GM21423 (cell line): ENCODE measurements around the gene WDR81.
A peak's percentile ranks its signal among the peaks of the same experiment; 100 is the strongest.
"Not testable (repeated sequence)": the region's sequence is repeated elsewhere in the genome, so short reads cannot be mapped to it uniquely, and the experiment has no call there.

ENCODE experiments used
- ATAC-seq: cut with Tn5 transposase; IDR thresholded peaks from one replicate; pipeline ENCODE4 v1.9.1; 2021; ENCODE audit warnings: mild to moderate bottlenecking, moderate library complexity; ENCODE audit not compliant: unreplicated experiment

WDR81 gene

DNA sequence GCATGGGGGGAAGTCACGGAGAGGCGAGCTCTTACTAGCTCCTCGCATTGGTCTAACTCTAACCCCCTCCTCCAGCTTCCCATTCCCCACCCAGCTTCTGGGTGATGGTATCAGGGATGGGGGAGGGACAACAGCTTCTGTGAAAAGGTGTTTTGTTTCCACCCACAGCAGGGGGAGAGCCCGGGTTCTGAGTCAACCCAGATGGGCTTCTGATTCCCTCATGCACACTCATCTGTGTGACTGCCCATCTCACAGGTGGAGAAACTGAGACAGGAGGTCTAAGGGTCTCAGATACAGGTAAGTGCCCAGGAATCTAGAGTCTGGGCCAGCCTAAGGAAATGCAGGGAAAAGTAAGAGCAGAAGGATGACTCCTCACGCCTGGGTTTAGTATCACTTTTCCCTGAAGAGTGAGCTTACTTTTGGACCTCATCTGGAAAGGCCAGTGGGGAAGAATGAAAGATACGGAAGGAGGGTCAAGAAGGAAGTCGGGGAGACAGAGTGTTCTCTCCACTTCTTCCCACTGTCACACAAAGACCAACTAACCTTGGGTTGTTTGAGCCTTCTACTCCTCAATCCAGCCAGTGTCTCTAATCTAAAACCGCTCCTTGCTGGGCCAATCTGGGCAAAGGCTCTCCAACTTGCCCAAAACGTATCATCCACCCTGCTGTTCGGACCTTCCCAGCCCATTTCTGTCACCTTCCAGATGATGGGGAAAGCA is 11.2 kb upstream of the WDR81 start:
- no peak for ATAC-seq

DNA sequence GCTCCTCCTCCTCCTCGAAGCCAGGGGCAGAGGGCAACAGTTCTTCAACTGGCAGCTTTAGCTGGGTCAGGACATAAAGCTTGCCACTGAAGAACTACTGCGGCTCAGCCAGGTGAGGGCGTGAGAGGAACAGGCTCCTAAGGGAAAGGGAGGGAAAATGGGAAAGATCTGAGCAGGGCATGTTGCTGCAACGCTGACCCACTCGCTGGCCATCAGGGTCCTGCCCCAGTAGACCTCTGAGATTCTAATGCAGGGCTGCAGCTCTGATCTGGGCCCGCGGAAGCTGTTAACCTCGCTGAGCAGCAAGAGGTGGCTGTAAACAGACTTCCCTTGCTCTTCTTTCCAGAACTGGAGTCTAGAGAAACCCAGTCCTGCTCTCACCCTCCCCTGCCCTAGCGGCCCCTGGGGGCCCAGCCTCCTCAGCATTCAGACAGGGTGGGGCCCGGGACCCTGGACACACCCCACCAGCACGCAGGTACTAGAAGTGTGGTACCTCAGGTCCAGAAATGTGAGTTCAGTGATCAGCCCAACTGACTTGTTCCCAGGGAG is 10.6 kb upstream of the WDR81 start:
- no peak for ATAC-seq

DNA sequence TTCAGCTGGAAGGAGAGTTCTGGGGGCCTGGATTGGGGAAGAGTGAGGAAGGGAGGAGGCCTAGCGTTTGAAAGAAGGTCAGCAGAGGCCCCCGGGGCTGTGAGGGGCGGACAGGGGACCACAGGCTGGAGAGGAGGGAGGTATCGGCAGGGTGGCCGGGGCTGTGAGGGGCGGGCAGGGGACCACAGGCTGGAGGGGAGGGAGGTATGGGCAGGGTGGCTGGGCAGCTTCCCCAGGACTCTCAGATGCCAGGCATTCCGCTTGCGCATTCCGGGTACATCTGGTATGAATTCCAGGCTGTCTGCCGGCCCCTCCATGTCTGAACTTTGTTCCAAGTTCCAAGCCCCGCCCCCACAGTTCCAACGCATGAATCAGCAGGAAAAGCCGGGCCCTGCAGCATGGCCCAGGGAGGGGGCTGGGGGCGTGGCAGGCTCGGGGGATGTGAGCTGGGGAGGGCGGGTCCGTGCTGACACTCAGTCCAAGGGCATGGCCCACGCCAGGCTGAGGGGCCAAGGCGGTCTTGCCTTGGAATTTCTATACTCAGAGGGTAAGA is 10.0 kb upstream of the WDR81 start:
- ATAC-seq: no peak

DNA sequence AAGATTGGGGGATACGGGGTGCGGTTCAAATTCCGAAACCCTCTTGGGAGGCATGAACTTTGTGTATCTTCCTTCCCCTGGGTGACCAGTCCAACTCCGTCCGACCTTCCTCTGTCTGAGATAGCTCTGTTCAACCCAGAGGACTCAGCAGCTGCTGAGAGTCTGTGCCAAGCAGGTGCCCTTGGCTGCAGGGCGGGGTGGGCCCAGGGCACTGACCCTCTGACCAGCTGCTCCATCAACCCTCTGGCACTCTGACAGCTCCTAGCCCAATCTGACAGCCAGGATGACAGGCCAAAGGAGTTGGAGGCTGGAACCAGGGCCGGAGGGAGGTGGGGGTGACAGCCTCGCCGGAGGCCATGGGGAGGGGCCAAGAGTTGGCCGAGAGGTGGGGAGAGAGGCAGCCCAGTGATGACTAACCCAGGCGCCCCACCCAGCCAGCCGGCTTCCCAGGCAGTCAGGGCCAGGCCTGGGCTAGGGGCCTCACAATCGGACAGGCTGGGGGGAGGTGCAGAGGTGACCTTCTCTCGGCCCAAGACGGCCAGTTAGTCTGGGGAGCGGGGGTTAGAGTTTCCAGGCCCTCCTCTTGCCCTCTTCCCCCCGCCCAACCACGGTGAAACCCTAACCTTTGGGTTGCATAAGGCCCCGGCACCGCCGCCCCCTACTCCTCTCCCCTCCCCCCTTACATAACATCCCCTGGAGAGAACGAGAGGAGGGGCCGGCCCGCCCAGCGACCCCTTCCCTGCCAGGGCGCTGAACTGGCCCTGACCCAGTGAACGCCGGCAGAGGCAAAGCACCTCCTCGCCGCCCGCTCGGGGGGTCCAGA is 9.3 kb upstream of the WDR81 start:
- ATAC-seq: no peak

DNA sequence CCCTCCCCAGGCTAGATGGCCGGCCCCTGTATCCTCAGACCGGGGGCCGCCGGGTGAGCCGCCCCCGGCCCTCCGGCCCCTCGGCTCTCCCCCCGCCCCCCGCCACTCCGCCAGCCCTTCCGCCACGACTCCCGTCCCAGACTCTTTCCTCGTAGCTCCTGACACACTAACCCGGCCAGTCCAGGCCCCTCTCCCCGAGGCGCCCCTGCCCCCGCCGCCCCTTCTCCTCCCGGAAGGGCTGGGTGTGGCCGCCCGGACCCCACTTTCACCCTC is 8.8 kb upstream of the WDR81 start:
- no peak for ATAC-seq

DNA sequence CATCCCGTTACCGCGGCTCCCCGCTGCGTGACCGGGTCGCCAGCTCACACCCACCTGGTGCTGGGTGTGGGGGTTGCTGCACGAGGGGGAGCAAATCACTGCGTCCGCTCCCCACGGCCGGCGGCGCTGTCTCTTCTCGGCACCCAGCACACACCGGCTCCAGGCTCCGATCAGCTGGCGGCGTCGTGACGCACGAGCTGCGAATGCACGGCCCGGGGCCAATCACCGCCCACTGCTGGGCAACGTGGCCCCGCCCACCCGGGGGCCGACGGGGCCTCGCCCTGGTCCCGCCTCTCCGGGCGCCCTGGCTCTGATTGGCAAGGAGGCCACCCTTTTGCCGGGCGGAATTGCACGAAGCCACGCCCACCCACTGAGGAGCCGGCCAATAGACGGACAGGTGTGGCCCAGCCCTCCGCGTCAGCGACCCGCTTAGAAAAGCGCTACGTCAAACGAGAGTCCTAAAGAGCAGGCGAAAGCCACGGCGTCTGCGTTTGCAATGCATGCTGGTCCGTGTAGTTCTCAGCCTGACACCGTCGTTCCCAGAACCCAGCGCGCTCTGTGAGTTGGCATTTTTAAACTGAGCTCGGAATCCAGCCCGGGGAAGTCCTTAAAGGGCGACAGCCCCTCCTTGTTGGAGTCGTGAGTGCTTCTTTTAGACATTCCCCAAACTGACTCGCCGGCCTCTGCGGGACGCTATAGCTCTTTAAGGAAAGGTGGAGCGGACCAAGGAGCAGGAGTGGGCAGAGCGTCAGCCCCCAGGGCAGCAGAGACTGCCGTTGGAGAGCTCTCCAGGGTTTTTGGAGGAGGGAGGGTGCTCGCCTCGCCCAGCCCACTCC is 8.2 kb upstream of the WDR81 start:
- ATAC-seq: peak; percentile 74

DNA sequence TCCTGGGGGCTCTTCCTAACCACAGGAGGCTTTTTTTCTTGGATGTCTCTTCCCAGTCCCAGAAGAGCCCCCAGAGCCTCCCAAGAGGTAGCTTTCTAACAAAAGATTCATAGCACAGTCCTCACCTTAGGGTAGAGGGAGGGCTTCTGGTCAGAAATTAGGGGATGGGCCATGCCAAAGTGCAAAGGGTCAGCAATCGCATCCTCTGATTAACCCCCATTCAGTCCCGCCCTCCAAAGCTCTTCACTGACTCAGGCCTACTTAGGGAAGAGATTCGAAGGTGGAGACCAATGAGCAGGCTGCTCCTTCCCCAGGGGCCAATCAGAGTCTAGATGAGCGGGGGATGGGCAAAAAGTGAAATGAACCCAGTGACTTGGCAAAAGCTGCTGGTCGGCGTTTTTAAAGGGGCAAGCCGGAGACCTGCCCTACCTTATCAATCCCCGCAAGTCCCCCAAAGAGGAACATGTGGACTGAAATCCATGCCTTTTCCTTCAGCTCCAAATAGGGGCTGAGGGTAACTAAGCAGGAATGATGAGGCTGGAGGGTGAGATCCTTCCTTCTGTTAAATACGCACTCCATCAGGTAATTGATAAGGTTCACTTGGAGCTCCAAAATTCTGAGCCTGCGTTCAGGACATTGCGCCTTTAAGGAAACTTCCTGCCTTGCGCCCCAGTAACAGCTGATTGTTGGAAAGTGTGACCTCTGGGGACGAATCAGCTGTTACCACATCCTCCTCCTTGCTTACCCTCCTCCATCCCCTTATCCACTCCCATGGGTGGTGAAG is 7.4 kb upstream of the WDR81 start:
- ATAC-seq: peak; percentile 40

DNA sequence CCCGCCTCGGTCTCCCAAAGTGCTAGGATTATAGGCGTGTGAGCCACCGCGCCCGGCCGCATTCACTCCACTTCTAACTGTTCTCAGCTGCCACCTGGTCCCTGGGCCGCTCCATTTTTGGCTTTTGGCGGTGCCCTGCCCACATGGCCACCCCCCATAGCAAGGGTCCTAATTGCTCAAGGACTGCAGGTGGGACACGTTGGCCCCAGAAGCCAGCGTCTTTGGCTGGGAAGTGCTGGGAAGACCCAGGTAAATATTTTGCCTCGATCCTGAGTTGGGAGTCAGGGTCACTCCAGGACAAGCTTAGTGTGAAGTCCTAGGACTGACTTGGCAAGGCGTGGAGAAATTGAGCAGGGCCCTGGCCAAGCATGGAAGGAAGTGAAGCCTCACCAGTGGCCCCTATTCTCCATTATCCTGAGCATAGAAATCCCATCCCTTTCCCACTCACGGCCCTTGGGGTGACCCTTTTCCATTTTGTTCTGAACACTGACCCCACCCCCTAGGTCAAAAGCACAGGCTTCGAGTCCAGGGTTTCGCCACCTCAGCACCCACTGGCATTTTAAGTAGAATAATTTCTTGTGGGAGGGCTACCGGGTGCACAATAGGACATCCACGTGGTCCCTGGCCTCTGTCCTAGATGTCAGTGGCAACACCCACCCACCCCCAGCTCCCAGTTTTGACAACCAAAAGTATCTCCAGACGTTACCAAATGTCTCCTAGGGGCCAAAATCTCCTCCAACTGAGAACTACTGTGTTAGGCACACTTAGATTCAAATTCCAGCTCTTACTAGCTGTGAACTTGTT is 5.9 kb upstream of the WDR81 start:
- ATAC-seq: no peak

DNA sequence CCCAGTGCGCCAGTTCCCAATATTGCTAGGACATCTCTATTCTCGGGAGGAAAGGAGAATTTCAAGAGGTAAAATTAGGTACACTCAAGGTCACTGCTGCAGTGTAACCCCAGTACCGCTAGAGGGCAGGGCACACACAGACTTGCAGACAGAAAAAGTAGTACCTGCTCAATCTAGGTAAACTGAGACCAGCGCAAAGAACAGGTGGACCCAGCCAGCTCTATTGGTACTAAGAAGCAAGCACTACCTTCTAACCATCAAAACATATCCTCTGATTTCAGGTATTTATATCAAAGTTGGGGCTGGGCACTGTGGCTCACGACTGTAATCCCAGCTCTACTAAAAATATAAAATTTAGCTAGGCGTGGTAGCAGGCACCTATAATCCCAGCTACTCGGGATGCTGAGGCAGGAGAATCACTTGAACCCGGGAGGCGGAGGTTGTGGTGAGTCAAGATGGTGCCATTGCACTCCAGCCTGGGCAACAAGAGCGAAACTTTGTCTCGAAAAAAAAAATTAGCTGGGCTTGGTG is 3.6 kb upstream of the WDR81 start:
- ATAC-seq: no peak

DNA sequence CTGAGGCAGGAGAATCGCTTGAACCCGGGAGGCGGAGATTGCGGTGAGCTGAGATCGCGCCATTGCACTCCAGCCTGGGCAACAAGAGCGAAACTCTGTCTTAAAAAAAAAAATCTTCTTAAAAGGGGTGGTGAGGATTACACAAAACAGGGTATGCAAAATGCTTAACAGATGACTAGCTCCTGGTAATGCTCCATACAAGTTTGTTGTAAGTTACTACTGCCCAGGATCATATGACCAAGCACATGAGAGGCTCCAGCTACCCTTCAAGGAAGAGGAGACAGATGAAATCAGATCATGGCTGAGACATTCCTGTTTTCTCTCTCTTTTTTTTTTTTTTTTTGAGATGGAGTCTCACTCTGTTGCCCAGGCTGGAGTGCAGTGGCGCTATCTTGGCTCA is 2.5 kb upstream of the WDR81 start:
- ATAC-seq: not testable (repeated sequence)

DNA sequence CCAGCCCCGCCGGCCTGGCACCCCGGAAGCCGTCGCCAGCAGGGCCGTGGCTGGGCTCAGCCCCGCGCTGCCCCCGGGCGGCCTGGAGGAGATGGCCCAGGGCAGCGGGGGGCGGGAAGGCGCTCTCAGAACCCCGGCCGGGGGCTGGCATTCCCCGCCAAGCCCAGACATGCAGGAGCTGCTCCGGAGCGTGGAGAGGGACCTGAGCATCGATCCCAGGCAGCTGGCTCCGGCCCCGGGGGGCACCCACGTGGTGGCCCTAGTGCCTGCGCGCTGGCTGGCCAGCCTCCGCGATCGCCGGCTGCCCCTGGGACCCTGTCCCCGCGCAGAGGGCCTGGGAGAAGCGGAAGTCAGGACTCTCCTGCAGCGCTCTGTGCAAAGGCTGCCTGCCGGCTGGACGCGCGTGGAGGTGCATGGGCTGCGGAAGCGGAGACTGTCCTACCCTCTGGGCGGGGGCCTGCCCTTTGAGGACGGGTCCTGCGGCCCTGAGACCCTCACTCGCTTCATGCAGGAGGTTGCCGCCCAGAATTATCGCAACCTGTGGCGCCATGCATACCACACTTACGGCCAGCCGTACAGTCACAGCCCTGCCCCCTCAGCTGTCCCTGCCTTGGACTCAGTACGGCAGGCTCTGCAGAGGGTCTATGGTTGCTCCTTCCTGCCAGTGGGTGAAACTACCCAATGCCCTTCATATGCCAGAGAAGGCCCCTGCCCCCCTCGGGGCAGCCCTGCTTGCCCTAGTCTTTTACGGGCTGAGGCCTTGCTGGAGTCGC is 551 bp downstream of the WDR81 start:
- ATAC-seq: peak; percentile 22

DNA sequence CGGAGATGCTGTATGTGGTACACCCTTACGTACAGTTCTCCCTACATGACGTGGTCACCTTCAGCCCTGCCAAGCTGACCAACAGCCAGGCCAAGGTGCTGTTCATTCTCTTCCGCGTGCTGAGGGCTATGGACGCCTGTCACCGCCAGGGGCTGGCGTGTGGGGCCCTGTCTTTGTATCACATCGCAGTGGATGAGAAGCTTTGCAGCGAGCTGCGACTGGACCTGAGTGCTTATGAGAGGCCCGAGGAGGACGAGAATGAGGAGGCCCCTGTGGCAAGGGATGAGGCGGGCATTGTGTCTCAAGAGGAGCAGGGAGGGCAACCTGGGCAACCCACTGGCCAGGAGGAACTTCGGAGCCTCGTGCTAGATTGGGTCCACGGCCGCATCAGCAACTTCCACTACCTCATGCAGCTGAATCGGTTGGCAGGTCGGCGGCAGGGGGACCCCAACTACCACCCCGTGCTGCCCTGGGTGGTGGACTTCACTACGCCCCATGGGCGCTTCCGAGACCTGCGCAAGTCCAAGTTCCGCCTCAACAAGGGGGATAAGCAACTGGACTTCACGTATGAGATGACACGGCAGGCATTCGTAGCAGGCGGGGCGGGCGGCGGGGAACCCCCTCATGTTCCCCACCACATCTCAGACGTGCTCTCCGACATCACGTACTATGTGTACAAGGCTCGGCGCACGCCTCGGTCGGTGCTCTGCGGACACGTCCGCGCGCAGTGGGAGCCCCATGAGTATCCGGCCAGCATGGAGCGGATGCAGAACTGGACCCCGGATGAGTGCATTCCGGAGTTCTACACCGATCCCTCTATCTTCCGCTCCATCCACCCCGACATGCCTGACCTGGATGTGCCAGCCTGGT is 1.4 kb downstream of the WDR81 start:
- no peak for ATAC-seq

DNA sequence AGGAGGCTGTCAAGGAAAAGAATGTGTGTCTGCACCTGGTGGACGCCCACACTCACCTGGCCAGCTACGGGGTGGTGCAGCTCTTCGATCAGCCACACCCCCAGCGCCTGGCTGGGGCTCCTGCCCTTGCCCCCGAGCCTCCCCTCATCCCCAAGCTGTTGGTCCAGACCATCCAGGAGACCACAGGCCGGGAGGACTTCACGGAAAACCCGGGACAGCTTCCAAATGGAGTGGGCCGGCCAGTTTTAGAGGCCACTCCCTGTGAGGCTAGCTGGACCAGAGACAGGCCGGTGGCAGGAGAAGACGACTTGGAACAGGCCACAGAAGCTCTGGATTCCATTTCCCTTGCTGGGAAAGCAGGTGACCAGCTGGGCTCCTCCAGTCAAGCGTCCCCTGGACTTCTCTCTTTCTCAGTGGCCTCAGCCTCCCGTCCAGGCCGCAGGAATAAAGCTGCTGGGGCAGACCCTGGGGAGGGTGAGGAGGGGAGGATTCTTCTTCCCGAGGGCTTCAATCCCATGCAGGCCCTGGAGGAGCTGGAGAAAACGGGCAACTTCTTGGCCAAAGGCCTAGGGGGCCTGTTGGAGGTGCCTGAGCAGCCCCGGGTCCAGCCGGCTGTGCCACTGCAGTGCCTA is 2.2 kb downstream of the WDR81 start:
- ATAC-seq: no peak

DNA sequence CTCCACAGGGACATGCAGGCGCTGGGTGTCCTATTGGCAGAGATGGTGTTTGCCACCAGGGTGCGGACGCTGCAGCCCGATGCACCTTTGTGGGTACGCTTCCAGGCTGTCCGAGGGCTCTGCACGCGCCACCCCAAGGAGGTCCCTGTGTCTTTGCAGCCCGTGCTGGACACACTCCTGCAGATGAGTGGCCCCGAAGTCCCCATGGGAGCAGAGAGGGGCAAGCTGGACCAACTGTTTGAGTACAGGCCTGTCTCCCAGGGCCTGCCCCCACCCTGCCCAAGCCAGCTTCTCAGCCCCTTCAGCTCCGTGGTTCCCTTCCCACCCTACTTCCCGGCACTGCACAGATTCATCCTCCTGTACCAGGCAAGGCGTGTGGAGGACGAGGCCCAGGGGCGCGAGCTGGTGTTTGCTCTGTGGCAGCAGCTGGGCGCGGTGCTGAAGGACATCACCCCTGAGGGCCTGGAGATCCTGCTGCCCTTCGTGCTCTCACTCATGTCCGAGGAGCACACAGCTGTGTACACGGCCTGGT is 2.8 kb downstream of the WDR81 start:
- ATAC-seq: no peak

DNA sequence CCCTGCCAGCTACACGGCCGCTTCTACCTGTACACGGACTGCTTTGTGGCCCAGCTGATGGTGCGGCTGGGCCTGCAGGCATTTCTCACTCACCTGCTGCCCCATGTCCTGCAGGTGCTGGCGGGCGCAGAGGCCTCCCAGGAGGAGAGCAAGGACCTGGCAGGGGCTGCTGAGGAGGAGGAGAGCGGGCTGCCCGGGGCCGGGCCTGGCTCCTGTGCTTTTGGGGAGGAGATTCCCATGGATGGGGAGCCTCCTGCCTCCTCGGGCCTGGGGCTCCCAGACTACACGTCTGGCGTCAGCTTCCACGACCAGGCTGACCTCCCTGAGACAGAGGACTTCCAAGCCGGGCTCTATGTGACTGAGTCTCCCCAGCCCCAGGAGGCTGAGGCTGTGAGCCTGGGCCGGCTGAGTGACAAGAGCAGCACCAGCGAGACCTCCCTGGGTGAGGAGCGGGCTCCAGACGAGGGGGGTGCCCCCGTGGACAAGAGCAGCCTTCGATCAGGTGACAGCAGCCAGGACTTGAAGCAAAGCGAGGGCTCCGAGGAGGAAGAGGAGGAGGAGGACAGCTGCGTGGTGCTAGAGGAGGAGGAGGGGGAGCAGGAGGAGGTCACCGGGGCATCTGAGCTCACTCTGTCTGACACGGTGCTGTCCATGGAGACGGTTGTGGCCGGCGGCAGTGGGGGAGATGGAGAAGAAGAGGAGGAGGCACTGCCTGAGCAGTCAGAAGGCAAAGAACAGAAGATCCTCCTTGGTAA is 3.5 kb downstream of the WDR81 start:
- no peak for ATAC-seq

DNA sequence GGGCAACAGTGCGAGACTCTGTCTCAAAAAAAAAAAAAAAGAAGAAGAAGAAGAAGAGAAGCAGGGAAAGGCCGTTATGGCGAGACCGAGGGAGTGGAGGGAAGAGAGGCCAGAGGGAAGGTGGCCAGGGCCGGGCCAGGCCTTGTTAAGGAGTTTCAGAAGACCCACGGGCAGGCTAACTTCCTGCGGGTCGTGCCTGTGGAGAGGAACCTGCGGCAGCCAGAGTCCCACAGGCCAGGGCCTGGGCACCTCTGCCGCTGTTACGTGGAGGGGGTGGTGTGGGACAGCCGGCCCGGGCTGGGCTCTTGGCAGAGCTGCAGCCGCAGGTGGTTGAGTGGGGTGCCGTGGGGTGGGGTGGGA is 5.4 kb downstream of the WDR81 start:
- ATAC-seq: no peak
